ENCODE data around the gene SMIM12.

SMIM12 gene

GRCh38 chr1:34896612-34897011, 37.1 kb upstream of the SMIM12 start:
- H3K79me2 ChIP-seq (ENCODE audit: low read length), result no peaks in the 10 kb centered on the region
- no peak overlapping the region for H3K27ac ChIP-seq (ENCODE audit: low read length)
- no peak overlapping the region for H3K4me2 ChIP-seq (ENCODE audit: low read depth, low read length)
- H3K36me3 ChIP-seq (replicated peaks; ENCODE audit: insufficient read depth, low read length), result no peaks in the 10 kb centered on the region
- H3K9me2 ChIP-seq (replicated peaks; ENCODE audit: insufficient read depth, low read length), result no peaks in the 10 kb centered on the region
- peaks cover 31% of the 10 kb centered on the region for H3K27me3 ChIP-seq (replicated peaks; ENCODE audit: insufficient read depth, low read length)
- H3K4me3 ChIP-seq (ENCODE audit: low read length), result no peak overlapping the region
- H3K9me3 ChIP-seq (replicated peaks; ENCODE audit: insufficient read depth, low read length), result no peaks in the 10 kb centered on the region
- DNase-seq, result no peak
- TF ChIP-seq EZH2 (optimal IDR thresholded peaks at IDR 0.05; ENCODE audit: low read depth, low read length), result no peak
- no peak for TF ChIP-seq CTCF (IDR thresholded peaks at IDR 0.05; ENCODE audit: low read length)
- no peak for TF ChIP-seq EZH2phosphoT487 (IDR thresholded peaks at IDR 0.05; ENCODE audit: low read length)
- H3F3A ChIP-seq (ENCODE audit: insufficient read depth, low read length), result no peaks in the 10 kb centered on the region
- H4K20me1 ChIP-seq (ENCODE audit: insufficient read depth, low read length), result no peaks in the 10 kb centered on the region
- no peak overlapping the region for H2AFZ ChIP-seq (ENCODE audit: low read length)
- H3K9ac ChIP-seq (ENCODE audit: low read length), result no peak overlapping the region
- H3K4me1 ChIP-seq (ENCODE audit: low read length), result no peaks in the 10 kb centered on the region

- TF ChIP-seq CTCF (IDR thresholded peaks at IDR 0.05; ENCODE audit: low read length) (no peak), EZH2phosphoT487 (IDR thresholded peaks at IDR 0.05; ENCODE audit: low read length) (no peak), EZH2 (optimal IDR thresholded peaks at IDR 0.05; ENCODE audit: low read depth, low read length) (no peak)
- H3K79me2 ChIP-seq (ENCODE audit: low read length), result no peaks in the 10 kb centered on the region
- DNase-seq, result no peak
Observed at GRCh38 chr1:34889705-34890104, 30.2 kb upstream of the SMIM12 start.

GRCh38 chr1:34887593-34887992, 28.0 kb upstream of the SMIM12 start:
- no peak for DNase-seq
- H2AFZ ChIP-seq (ENCODE audit: low read length), result no peak overlapping the region
- TF ChIP-seq EZH2phosphoT487 (IDR thresholded peaks at IDR 0.05; ENCODE audit: low read length), result no peak
- TF ChIP-seq EZH2 (optimal IDR thresholded peaks at IDR 0.05; ENCODE audit: low read depth, low read length), result no peak
- no peak for TF ChIP-seq CTCF (IDR thresholded peaks at IDR 0.05; ENCODE audit: low read length)
- H3K4me3 ChIP-seq (ENCODE audit: low read length), result no peak overlapping the region
- no peaks in the 10 kb centered on the region for H3K36me3 ChIP-seq (replicated peaks; ENCODE audit: insufficient read depth, low read length)
- H3F3A ChIP-seq (ENCODE audit: insufficient read depth, low read length), result no peaks in the 10 kb centered on the region
- H3K4me1 ChIP-seq (ENCODE audit: low read length), result no peaks in the 10 kb centered on the region
- H4K20me1 ChIP-seq (ENCODE audit: insufficient read depth, low read length), result no peaks in the 10 kb centered on the region
- H3K9me2 ChIP-seq (replicated peaks; ENCODE audit: insufficient read depth, low read length), result no peaks in the 10 kb centered on the region
- H3K4me2 ChIP-seq (ENCODE audit: low read depth, low read length), result no peak overlapping the region
- H3K79me2 ChIP-seq (ENCODE audit: low read length), result no peaks in the 10 kb centered on the region
- H3K9ac ChIP-seq (ENCODE audit: low read length), result no peak overlapping the region
- no peak overlapping the region for H3K27ac ChIP-seq (ENCODE audit: low read length)
- no peaks in the 10 kb centered on the region for H3K27me3 ChIP-seq (replicated peaks; ENCODE audit: insufficient read depth, low read length)
- no peaks in the 10 kb centered on the region for H3K9me3 ChIP-seq (replicated peaks; ENCODE audit: insufficient read depth, low read length)

More at GRCh38 chr1:34889705-34890104, 30.2 kb upstream of the SMIM12 start:
- Histone ChIP-seq H3K27ac (ENCODE audit: low read length) (no peak overlapping the region), H4K20me1 (ENCODE audit: insufficient read depth, low read length) (no peaks in the 10 kb centered on the region), H3K4me2 (ENCODE audit: low read depth, low read length) (no peak overlapping the region), H3K4me1 (ENCODE audit: low read length) (no peaks in the 10 kb centered on the region), H3K27me3 (replicated peaks; ENCODE audit: insufficient read depth, low read length) (no peaks in the 10 kb centered on the region), H2AFZ (ENCODE audit: low read length) (no peak overlapping the region), H3F3A (ENCODE audit: insufficient read depth, low read length) (no peaks in the 10 kb centered on the region), H3K4me3 (ENCODE audit: low read length) (no peak overlapping the region), H3K9me3 (replicated peaks; ENCODE audit: insufficient read depth, low read length) (no peaks in the 10 kb centered on the region), H3K9me2 (replicated peaks; ENCODE audit: insufficient read depth, low read length) (no peaks in the 10 kb centered on the region), H3K9ac (ENCODE audit: low read length) (no peak overlapping the region), H3K36me3 (replicated peaks; ENCODE audit: insufficient read depth, low read length) (no peaks in the 10 kb centered on the region)
